COLO668 (cell line): ENCODE measurements around the gene ZNF236.
"Not testable (repeated sequence)": the region's sequence is repeated elsewhere in the genome, so short reads cannot be mapped to it uniquely, and the experiment has no call there.

Experiments used
- DNase-seq: peaks from one replicate; lab custom pipeline; 2025; ENCODE audit not compliant: unreplicated experiment; lab: John Stamatoyannopoulos, UW

ZNF236 gene

DNA sequence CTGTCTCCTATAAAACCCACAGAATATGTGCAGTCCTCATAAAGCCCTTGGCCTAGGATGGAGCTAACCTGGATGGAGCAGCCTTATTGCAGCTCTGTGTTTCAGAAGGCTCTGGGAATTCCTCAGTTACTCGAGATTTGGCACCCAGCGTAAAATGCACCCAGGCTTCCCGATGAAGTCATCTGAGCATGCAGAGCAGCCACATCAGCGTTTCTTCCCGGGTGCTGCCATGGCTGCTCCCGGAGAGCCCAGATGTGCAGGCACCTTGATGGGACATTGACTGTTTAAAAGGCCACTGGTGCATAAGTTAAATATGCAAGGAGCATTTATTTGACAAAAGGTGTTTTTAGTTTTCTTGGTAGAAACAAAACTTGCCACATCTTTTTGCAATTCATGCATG is 195.0 kb downstream of the ZNF236 start:
- no peak for DNase-seq

DNA sequence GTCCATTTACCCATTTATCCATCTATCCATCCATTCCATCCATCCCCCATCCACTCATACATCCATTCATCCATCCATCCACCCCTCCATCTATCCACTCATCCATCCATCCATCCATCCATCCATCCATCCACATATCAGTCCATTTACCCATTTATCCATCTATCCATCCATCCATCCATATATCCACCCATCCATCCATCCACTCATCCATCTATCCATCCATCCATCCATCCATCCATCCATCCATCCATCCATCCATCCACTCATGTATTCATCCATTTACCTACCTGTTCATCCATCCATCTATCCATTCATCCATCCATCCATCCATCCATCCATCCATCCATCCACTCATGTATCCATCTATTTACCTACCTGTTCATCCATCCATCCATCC is 196.3 kb downstream of the ZNF236 start:
- DNase-seq = not testable (repeated sequence)

DNA sequence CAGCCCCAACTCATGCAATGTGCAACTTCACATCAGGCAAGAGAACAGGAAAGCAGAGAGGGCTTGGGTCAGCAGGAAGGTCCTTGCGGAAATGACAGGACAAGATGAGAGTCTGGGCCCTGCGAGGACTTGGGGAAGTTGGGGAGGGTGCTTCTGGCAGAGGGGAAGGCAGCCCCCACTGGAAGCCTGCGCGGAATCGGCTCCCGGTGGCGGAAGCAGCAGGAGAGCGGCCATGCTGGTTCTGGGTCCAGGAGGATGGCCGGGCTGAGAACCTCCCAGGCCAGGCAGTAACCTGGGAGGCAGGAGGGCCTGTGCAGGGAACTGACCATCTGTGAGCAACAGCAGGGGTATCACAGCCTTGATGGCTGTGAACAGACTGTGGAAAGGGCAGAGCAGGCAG is 197.3 kb downstream of the ZNF236 start:
- no peak for DNase-seq
